NCI-H1417 treated with DMSO at 0.1 percent for 48 hours (cell line): Measurements from ENCODE around the gene TSEN2.
A peak's percentile ranks its signal among the peaks of the same experiment; 100 is the strongest.
"Not testable (repeated sequence)": the region's sequence is repeated elsewhere in the genome, so short reads cannot be mapped to it uniquely, and the experiment has no call there.

Experiments
- DNase-seq: peaks from one replicate; lab custom pipeline; 2025; lab: John Stamatoyannopoulos, UW

TSEN2 gene

DNA sequence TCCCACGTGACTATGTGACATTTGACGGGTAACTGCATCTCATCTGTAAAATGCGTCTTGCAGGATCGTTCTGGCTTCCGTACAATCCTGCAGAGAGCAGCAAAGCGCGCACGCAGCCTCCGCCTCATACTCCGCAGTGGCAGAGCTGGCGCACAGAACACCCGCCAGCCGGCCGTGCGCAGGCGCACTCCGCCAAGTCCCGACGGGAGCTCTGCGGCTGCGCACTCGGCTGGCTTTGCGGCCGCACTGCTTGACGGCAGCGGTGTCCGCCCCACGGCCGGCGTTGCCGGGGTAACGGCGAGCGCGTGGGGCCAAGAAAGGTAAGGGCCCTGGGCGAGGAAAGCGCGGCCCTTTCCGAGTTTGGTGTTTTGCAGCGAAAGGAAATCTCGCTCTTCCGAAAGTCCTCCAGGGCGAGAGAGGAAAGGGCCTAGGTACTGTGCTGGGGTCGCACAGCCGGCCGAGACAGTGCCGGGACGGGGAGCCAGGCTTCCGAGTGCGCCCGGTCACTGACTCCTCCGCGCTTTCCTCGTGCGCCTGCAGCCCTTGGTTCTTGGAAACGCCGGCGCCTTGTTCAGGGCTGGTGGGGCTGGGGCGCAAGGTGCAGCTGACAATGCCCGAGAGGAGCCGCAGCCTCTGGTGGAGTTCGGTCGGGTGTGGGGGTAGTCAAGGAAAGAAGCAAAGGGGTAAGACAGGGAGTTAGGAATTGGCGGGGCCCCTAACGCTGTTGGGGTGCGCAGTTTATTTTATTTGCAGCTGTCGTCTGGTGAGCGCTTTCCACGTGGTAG, at the start of gene TSEN2:
TSEN2 (plus strand) TSS at position 283 of the 785 bp plus-strand sequence. CDS start 5,321 bp downstream, outside the sequence.
- peak; percentile 71 for DNase-seq

GRCh38 chr3:12436514-12437220, 47.6 kb upstream of the TSEN2 start:
- no peak for DNase-seq

- DNase-seq, result no peak
Observed at GRCh38 chr3:12437221-12437605, 47.1 kb upstream of the TSEN2 start.

DNA sequence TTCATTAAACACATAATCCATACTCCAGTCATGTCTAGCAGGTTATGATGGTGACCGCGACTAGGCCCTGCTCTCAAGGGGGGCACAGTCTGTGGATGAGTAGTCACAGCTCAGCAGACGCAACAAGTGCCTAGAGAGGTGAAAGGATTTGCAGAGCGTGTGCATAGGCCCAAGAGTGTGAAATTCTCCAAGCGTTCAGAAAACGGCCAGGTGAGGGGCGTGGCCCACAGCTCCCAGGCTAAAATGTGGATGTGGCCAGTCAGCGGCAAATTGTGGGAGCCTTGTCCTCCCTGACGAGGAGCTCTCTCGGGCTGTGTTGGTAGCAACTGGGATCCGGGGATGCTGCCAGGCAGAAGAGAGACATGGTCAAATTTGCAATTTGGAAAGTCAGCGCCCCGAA, 46.4 kb upstream of the TSEN2 start:
- no peak for DNase-seq

GRCh38 chr3:12438318-12438717, 46.0 kb upstream of the TSEN2 start:
- DNase-seq, result no peak

DNA sequence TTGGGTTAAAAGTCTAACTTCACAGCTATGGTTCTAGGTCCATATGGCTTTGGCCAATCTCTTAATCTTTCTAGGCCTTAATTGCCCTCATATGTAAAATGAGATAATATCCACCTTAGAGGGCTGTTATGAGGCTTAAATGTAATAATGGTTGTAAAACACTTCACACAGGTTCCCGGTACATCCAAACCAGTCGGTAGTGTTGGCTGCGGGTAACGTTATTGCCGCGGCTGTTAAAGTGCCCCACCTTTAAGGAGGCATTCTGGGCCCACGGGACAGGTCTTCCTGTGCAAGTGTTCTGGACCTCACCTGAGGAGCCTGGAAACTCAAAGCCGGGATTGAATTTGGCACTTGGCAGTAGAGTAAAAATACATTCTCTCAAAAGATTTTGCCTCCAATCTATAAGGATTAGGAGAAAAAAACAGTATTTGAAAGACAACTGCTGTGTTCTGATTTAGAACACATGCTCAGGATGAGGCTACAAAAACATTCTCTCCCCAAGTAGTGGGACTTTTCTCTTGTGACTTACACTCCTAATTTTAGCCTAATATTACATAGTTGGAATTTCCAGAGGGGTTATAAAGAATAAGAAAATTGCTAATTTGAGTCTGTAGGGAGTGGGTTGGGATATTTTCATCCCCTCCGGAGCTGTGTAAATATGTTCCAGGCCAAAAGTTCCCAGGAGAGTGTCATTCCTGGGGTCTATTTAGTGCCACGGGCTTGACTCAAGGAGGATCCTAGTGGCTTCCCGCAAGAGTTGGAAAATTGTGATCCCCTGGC, 44.9 kb upstream of the TSEN2 start:
- no peak for DNase-seq

- DNase-seq, result no peak
Observed at GRCh38 chr3:12440927-12441714, 43.2 kb upstream of the TSEN2 start.

GRCh38 chr3:12442654-12443501, 41.4 kb upstream of the TSEN2 start:
- no peak for DNase-seq

DNA sequence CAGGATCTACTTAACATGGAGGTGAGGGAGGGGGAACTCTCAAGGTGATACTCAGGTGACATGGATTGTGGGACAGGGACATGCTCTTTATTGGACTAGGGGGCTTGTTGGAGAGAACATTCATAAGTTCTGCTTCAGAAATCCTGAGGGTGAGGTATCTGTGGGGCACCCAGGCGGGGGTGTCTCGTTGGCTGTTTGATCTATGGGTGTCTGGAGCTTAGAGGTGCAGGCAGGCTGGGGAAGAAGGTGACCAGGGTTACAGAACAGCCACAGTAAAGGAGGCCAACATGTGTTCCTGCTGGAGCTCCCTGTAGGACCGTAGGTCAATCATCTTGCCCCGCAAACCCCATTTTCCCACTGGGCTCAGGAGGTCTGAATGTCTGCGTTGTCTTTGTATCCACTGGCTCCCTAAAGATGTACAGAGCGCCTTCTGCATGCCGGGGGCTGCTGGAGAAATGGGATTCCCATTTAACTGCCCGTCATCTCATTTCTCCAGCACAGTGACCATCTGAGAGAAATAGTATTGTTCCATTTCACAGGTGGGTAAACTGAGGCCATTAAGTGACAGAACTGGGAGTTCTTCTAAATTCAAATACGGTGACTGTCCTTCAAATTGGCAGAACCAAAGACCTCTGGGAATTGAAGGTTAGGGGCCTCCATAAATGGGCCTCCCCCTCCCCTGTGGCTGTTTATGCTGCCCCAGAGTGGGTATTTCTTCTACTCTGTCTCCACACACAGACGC, 40.3 kb upstream of the TSEN2 start:
- DNase-seq, result no peak

- DNase-seq, result no peak
Observed at GRCh38 chr3:12444582-12445471, 39.5 kb upstream of the TSEN2 start.

GRCh38 chr3:12445523-12446240, 38.6 kb upstream of the TSEN2 start:
- DNase-seq, result no peak

DNA sequence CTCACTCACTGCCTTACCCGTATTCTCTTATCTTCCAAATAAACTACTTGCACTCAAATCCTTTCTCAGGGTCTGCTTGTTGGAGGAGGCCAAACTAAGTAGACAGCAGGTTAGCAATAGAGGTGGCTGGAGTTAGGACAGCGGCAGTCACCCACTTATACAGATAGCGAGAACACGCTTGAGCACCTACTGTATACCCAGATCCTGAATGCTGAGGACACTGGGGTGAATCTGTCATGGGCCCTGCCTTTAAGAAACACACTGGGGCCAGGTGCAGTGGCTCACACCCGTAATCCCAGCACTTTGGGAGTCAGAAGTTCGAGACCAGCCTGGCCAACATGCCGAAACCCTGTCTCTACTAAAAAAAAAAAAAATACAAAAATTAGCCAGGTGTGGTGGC, 38.0 kb upstream of the TSEN2 start:
- DNase-seq, result no peak

DNA sequence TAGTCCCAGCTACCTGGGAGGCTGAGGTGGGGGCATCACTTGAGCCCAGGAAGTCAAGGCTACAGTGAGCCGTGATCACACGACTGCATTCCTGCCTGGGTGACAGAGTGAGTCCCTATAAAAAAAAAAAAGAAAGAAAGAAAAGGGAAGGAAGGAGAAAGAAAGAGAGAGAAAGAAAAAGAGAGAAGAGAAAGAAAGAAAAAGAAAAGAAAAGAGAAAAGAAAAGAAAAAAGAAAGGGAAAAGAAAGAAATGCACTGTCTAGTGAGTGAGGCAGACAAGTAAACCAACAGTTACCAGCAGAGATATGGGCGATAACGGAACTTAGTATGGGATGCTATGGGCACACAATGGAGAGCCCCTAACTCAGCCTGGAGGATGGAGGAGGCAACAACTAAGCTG, 37.2 kb upstream of the TSEN2 start:
- no peak for DNase-seq

- not testable (repeated sequence) for DNase-seq
Observed at GRCh38 chr3:12448404-12449202, 35.7 kb upstream of the TSEN2 start.

DNA sequence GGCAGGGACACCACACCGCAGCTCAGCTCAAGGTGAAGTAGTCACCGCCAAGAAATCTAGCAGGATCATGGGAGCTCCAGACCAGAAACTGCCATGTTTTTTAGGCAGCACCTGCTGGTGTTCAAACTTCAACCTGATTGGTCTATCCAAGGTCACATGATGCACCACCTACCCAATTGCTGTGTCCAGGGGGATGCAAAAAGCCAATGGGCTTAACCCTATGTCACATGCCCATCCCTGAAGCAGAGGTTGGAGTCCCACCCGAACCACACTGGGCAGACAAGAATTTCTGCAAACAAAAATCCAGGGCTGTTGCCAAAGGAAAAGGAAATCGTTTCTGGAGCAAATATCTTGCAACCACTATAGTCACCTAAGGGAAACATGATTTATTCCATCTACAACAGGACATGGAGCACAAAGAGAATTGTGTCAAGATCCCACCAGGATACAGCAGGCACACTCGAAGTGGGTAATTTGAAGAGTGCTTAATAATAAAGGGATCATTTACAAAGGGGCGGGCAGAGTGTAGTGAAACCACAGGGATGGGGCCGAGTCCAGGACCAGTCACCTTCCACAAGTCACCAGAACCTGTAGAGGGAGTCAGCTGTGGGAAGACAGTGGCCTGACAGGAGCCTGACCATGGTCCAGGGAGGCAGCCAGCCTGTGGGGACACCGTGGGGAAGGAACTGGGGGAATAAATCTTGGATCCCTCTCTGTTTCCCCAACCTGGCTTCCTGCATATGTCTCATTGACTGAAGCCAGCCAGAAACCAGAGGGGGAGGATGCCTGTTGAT, 34.2 kb upstream of the TSEN2 start:
- no peak for DNase-seq

DNA sequence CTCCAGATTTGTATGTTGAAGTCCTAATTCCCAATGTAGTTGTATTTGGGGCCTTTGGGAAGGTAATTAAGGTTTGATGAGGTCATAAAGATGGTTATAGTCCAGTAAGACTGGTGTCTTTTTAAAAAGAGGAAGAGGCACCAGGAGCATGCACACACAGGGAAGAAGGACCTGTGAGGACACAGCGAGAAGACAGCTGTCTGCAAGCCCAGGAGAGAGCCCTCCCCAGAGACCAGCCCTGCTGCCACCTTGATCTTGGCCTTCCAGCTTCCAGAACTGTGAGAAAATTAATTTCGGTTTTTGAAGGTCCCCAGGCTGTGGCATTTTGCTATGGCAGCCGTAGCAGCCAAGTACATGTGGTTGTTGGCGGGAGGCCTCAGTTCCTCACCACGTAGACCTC, 32.8 kb upstream of the TSEN2 start:
- no peak for DNase-seq

GRCh38 chr3:12451960-12452359, 32.3 kb upstream of the TSEN2 start:
- DNase-seq, result no peak
